Measurements from ENCODE around the gene STUM. TPM values are rescaled to one million over a fixed set of nuclear protein-coding genes. Genes with fewer than 3 reads are reported as not detected.

The STUM gene
- total and polyA plus RNA-seq, 10 of the 15 experiments (the other 5 are each of a cell fraction or from before 2014, with no cell fraction given): under 0.01 to 0.15 (median 0.09) TPM; not detected in 5

DNA sequence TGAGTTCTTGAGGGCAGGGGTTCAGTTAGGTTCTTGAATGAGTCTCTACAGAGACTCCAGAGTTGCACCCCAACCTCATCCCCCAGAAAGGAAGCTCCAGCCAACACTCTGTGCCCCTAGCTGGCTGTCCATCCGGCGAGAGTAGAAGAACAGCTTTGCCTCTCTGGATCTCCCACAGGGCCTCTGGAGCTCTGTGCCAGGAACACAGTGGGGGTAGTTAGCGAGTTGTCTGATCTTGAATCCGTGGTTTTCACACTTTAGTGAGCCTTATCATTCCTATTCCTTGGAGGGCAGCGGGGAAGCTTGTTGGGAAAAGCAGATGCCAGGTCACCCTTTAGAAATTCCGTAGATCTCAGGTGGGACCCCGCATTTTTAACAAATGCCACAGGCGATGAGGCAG, 45.0 kb downstream of the STUM start:
- SMC1A ChIA-PET (ENCODE audit: uncharacterized antibody, unreplicated experiment): interaction anchor here (1.0 kb wide), 1 partner anchor 10 kb away, joined by 4 read pairs; no protein-coding TSS in a partner anchor
- H3K9ac ChIP-seq (ENCODE audit: control insufficient read depth, insufficient read depth, low read length): no peak overlapping the region

More for the DNA sequence above, 45.0 kb downstream of the STUM start:
- Histone ChIP-seq H2AFZ (ENCODE audit: control insufficient read depth, low read depth, low read length) (no peak overlapping the region), H3K27me3 (replicated peaks in 1 of 2; ENCODE audit: control insufficient read depth in 2 of 2, insufficient read depth in 2 of 2, low read length in 1 of 2) (peaks cover 0 to 3% of the 10 kb centered on the region in 2 experiments; a peak in 1 of 4 replicates), H3K4me2 (ENCODE audit: control insufficient read depth, insufficient read depth) (no peak overlapping the region), H3K4me1 (ENCODE audit: control insufficient read depth, insufficient read depth, low read length) (no peaks in the 10 kb centered on the region), H3K36me3 (ENCODE audit: control insufficient read depth in 2 of 2, insufficient read depth in 2 of 2, low read length in 1 of 2) (no peaks in the 10 kb centered on the region), H4K20me1 (ENCODE audit: control insufficient read depth, insufficient read depth) (no peaks in the 10 kb centered on the region), H3K79me2 (ENCODE audit: control insufficient read depth, insufficient read depth, low read length) (no peaks in the 10 kb centered on the region), H3K9me3 (replicated peaks; ENCODE audit: control insufficient read depth, insufficient read depth, low read length) (no peaks in the 10 kb centered on the region), H3K27ac (ENCODE audit: control insufficient read depth, insufficient read depth) (no peak overlapping the region), H3K4me3 (no peak overlapping the region)
- ChIA-PET CTCF (interaction anchor here (1.0 to 1.1 kb wide), 2 partner anchors 13 to 46 kb away, joined by 3 read pairs; no protein-coding TSS in a partner anchor), RAD21 (ENCODE audit: unreplicated experiment) (no interaction called here), POLR2A (no interaction called here)
- intact Hi-C loops (cut with micrococcal nuclease; ENCODE audit: unreplicated experiment) (no loop called here), in situ Hi-C loops (cut with MboI) (no loop called here)
- DNase-seq (ENCODE audit: low read depth, low spot score) (no peak), FAIRE-seq (no peak), ATAC-seq (no peak)
- 29% methylated on average over 8 of the region's 8 CpGs for WGBS (ENCODE audit: insufficient coverage, insufficient replicate concordance, low lambda C conversion rate, missing lambda C conversion rate)
- BruUV-seq (replicated peaks): no TSS peak
- TF ChIP-seq HDGF (IDR thresholded peaks at IDR 0.05) (no peak), STAT1 (conservative IDR thresholded peaks at IDR 0.05) (no peak), ZNF622 (IDR thresholded peaks at IDR 0.05) (no peak)
- TF ChIP-seq, protein P1, sequence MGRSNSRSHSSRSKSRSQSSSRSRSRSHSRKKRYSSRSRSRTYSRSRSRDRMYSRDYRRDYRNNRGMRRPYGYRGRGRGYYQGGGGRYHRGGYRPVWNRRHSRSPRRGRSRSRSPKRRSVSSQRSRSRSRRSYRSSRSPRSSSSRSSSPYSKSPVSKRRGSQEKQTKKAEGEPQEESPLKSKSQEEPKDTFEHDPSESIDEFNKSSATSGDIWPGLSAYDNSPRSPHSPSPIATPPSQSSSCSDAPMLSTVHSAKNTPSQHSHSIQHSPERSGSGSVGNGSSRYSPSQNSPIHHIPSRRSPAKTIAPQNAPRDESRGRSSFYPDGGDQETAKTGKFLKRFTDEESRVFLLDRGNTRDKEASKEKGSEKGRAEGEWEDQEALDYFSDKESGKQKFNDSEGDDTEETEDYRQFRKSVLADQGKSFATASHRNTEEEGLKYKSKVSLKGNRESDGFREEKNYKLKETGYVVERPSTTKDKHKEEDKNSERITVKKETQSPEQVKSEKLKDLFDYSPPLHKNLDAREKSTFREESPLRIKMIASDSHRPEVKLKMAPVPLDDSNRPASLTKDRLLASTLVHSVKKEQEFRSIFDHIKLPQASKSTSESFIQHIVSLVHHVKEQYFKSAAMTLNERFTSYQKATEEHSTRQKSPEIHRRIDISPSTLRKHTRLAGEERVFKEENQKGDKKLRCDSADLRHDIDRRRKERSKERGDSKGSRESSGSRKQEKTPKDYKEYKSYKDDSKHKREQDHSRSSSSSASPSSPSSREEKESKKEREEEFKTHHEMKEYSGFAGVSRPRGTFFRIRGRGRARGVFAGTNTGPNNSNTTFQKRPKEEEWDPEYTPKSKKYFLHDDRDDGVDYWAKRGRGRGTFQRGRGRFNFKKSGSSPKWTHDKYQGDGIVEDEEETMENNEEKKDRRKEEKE (IDR thresholded peaks at IDR 0.05): no peak
- TF ChIP-seq, protein P2, sequence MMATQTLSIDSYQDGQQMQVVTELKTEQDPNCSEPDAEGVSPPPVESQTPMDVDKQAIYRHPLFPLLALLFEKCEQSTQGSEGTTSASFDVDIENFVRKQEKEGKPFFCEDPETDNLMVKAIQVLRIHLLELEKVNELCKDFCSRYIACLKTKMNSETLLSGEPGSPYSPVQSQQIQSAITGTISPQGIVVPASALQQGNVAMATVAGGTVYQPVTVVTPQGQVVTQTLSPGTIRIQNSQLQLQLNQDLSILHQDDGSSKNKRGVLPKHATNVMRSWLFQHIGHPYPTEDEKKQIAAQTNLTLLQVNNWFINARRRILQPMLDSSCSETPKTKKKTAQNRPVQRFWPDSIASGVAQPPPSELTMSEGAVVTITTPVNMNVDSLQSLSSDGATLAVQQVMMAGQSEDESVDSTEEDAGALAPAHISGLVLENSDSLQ (IDR thresholded peaks at IDR 0.05): no peak
